Brain pericyte (primary cell): ENCODE data around the gene CNTD1.
"Not testable (repeated sequence)": the region's sequence is repeated elsewhere in the genome, so short reads cannot be mapped to it uniquely, and the experiment has no call there.

Experiments
- DNase-seq: peaks from one replicate; pipeline ENCODE4 v3.0.0-alpha.2; 2012; ENCODE audit warnings: low read depth, low spot score

Gene CNTD1

GRCh38 chr17:42845918-42846593 is 47.4 kb downstream of the CNTD1 start:
- DNase-seq: no peak

GRCh38 chr17:42846594-42847280 is 48.1 kb downstream of the CNTD1 start:
- no peak for DNase-seq

DNA sequence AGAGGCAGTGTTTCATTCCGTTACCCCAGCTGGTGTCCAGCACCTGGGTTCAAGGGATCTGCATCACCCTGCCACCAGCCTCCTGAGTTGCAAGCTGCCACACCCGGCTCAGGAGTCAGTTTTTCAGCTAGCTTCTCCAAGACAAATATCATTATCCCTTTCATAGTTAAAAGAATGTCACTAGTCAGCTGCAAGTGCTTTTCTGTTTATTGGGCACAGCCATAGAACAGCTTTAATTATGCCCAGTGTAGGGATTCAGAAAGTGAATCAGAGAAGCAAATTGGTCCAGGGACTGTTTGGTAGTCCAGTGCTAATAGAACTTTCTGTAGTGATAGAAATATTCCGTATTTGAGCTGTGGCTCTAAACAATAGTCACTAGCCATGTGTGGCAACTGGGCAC is 49.4 kb downstream of the CNTD1 start:
- no peak for DNase-seq

DNA sequence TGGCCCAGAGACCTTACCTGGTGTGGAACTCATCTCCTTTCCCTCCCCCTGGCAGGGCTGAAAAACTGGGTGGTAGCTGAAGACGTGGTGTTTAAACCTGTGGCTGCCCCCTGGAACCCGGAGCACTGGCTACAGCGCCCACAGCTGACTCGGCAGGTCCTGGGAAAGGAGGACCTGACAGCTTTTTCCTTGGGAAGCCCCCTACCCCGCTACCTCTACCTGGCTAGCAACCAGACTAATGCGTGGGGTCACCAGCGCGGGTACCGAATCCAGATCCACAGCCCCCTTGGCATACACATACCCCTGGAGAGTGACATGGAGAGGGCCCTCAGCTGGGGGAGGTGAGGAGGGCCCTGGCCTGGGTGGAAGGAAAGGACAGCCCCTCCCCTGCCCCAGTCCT is 50.4 kb downstream of the CNTD1 start:
- no peak for DNase-seq

DNA sequence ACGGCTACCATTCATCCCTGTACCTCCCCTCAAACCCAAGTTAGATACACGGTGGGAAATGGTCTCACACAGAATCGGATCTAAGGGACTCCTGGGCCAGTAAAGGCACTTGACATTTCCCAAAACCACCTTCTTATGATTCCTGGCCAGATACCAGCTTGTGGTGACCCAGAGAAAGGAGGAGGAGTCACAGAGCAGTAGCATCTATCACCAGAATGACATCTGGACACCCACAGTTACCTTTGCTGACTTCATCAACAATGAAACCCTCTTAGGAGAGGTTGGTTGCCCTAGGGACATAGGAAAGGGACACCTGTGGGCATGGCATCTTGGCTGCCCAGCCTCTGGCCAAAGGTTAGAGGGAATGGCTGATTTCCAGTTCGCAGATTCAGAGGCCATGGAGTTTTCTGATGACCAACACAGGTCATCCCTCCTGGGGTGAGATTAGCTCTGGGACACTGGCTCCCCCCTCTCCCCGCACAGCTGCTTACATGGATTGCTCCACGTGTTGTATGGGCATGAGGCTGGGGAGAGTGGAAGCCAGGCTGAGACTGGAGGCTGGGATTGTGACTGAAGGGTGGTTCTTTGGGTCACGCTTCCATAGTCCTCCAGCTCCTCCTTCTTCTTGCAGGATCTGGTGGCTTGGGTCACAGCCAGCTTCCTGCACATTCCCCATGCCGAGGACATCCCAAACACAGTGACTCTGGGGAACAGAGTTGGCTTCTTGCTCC is 51.0 kb downstream of the CNTD1 start:
- DNase-seq: no peak

- DNase-seq: no peak
These were observed 52.3 kb downstream of the CNTD1 start, which contains the start of gene AOC3 for GRCh38 chr17:42850954-42851353. Gene AOC3 (plus strand): TSS chr17:42851199. CDS start chr17:42851344, 145 bp downstream.

DNA sequence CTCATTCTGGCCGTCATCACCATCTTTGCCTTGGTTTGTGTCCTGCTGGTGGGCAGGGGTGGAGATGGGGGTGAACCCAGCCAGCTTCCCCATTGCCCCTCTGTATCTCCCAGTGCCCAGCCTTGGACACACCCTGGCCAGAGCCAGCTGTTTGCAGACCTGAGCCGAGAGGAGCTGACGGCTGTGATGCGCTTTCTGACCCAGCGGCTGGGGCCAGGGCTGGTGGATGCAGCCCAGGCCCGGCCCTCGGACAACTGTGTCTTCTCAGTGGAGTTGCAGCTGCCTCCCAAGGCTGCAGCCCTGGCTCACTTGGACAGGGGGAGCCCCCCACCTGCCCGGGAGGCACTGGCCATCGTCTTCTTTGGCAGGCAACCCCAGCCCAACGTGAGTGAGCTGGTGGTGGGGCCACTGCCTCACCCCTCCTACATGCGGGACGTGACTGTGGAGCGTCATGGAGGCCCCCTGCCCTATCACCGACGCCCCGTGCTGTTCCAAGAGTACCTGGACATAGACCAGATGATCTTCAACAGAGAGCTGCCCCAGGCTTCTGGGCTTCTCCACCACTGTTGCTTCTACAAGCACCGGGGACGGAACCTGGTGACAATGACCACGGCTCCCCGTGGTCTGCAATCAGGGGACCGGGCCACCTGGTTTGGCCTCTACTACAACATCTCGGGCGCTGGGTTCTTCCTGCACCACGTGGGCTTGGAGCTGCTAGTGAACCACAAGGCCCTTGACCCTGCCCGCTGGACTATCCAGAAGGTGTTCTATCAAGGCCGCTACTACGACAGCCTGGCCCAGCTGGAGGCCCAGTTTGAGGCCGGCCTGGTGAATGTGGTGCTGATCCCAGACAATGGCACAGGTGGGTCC is 52.9 kb downstream of the CNTD1 start:
- not testable (repeated sequence) for DNase-seq

DNA sequence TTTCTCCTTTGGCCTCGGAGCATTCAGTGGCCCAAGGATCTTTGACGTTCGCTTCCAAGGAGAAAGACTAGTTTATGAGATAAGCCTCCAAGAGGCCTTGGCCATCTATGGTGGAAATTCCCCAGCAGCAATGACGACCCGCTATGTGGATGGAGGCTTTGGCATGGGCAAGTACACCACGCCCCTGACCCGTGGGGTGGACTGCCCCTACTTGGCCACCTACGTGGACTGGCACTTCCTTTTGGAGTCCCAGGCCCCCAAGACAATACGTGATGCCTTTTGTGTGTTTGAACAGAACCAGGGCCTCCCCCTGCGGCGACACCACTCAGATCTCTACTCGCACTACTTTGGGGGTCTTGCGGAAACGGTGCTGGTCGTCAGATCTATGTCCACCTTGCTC is 53.7 kb downstream of the CNTD1 start:
- DNase-seq: no peak

DNA sequence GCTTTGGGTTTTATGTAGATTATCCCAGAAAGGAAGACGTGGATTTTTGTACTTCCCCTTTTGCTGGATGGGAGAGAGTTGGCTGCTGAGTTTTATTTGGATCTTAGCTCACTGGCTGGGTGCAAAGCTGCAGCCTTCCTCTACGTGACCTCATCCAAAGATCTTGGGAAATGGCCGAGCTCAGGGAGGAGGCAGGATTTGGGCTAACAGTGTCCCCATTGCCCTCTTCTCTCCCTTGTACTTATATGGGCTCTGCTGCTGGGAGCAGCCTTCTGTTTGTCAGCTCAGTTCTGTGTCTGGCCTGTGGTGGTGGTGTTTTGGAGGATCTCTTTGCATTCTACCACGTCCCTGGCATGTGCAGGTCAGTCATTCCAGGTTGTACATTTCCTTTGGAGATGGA is 54.3 kb downstream of the CNTD1 start:
- no peak for DNase-seq

- DNase-seq: no peak
These were observed 54.9 kb downstream of the CNTD1 start for GRCh38 chr17:42853597-42853967.

DNA sequence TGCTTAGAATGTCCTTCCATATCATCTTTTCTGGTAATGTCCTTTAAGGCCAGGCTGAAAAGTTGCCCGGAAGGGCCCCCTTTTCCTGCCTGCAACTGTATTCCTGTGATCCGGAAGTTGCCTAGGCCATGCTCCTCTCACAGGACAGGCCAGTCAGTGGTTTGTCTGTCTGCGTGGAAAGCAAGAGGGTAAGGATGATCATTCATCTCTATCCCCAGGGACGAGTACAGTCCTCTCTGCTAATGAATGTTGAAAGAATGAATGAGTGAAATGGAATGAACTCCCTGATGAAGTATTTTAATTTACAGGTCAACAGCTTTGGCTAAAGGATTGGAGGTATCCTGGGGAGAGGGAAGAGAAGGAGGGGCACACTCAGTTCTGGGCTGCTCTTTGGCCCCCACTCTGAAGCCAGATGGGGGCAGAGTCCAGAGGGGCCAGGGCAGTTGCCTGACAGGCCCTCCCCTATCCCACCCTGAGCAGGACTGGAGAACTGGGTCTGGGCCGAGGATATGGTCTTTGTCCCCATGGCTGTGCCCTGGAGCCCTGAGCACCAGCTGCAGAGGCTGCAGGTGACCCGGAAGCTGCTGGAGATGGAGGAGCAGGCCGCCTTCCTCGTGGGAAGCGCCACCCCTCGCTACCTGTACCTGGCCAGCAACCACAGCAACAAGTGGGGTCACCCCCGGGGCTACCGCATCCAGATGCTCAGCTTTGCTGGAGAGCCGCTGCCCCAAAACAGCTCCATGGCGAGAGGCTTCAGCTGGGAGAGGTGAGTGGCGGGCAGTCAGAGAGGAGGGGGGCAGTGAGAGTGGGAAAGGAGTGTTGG is 55.5 kb downstream of the CNTD1 start:
- DNase-seq: no peak

DNA sequence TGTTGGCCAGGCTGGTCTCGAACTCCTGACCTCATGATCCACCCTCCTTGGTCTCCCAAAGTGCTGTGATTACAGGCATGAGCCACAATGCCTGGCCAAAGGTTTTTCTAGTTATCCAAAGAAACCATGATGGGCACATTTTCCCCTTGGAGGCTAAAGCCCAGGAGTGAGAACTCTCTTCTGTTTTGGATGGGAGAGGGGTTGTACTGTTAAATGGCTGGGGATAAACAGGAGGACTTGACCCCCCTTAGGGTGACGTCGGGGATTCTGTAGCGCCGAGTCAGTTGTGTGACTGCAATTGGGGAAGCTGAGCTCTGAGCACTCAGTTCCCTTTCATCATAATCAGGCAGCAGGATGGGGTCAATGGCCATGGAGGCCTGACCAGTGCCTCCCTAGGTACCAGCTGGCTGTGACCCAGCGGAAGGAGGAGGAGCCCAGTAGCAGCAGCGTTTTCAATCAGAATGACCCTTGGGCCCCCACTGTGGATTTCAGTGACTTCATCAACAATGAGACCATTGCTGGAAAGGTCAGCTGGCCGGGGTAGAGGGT is 56.5 kb downstream of the CNTD1 start:
- DNase-seq: no peak

- not testable (repeated sequence) for DNase-seq
These were observed 57.4 kb downstream of the CNTD1 start for GRCh38 chr17:42856093-42856492.

DNA sequence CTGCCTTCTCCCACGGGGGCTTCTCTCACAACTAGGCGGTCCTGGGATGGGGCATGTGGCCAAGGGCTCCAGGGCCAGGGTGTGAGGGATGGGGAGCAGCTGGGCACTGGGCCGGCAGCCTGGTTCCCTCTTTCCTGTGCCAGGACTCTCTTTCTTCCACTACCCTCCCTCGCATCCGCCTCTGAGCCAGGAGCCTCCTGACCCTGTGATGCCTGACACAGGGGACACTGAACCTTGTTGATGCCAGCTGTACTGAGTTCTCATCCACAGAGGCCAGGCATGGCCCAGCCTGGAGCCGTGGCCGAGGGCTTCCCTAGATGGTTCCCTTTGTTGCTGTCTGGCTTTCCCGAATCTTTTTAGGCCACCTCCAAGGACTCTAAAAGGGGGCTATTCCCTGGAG is 57.9 kb downstream of the CNTD1 start:
- not testable (repeated sequence) for DNase-seq

DNA sequence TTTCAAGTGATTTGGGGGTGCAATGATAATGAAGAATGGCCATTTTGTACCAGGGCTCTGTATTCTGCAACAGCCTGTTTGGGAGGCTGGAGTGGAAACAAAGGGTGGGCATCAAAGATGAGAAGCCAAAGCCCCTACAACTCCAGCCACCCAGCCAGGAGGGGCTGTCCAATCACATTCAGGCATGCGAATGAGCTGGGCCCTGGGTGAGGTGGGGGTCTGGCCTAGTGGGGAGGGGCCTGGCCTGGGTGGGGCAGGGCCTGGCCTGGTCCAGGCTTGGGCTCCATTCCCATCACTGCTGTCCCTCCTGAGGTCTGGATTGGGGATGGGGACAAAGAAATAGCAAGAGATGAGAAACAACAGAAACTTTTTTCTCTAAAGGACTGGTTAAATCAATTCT is 58.7 kb downstream of the CNTD1 start:
- DNase-seq: no peak
